ENCODE measurements around the gene HABP4.

GRCh38 chr9:96487029-96487396 is 37.0 kb downstream of the HABP4 start:
- TF ChIP-seq, protein P1, sequence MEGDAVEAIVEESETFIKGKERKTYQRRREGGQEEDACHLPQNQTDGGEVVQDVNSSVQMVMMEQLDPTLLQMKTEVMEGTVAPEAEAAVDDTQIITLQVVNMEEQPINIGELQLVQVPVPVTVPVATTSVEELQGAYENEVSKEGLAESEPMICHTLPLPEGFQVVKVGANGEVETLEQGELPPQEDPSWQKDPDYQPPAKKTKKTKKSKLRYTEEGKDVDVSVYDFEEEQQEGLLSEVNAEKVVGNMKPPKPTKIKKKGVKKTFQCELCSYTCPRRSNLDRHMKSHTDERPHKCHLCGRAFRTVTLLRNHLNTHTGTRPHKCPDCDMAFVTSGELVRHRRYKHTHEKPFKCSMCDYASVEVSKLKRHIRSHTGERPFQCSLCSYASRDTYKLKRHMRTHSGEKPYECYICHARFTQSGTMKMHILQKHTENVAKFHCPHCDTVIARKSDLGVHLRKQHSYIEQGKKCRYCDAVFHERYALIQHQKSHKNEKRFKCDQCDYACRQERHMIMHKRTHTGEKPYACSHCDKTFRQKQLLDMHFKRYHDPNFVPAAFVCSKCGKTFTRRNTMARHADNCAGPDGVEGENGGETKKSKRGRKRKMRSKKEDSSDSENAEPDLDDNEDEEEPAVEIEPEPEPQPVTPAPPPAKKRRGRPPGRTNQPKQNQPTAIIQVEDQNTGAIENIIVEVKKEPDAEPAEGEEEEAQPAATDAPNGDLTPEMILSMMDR (IDR thresholded peaks at IDR 0.05): no peak
- no peak for TF ChIP-seq POLR2A (IDR thresholded peaks at IDR 0.05)

Measured in heart left ventricle (tissue), 13 donors.